Left lung (tissue), 10 donors: ENCODE data around the gene KCNG2. TPM values are rescaled to one million over a fixed set of nuclear protein-coding genes. Genes with fewer than 3 reads are reported as not detected.

Experiments used
- ATAC-seq: fragments of 200-7000 bp; cut with Tn5 transposase; one replicate; pipeline ENCODE4 v1.9.1; 2020; ENCODE audit warnings: moderate library complexity
- DNase-seq, 4 donors: peaks; one replicate each; pipeline ENCODE4 v3.0.0-alpha.2; 2013 to 2020
- H3K27ac ChIP-seq, 2 donors: fragments of 200-600 bp; sonication (generic) in 1 of 2; one replicate each; pipeline versions ENCODE4 v1.5.0 to v1.8.0; 2020 to 2021
- H3K27me3 ChIP-seq, 2 donors: fragments of 200-600 bp; sonication (generic) in 1 of 2; one replicate each; pipeline versions ENCODE4 v1.5.0 to v1.8.0; 2020 to 2021
- H3K36me3 ChIP-seq, 2 donors: fragments of 200-600 bp; sonication (generic) in 1 of 2; one replicate each; pipeline versions ENCODE4 v1.5.0 to v1.8.0; 2020 to 2021
- H3K4me1 ChIP-seq, 2 donors: fragments of 200-600 bp; one replicate each; pipeline ENCODE4 v1.8.0; 2021
- H3K4me3 ChIP-seq, 2 donors: fragments of 200-600 bp; sonication (generic) in 1 of 2; one replicate each; pipeline versions ENCODE4 v1.5.0 to v1.8.0; 2020 to 2021; ENCODE audit warnings: mild to moderate bottlenecking in 1 of 2
- H3K9me3 ChIP-seq, 2 donors: fragments of 200-600 bp; sonication (generic) in 1 of 2; one replicate each; pipeline versions ENCODE4 v1.5.0 to v1.8.0; 2020 to 2021
- intact Hi-C, 2 donors: fragments of 100-400 bp; cut with DNase I; formaldehyde crosslinking; loops; one replicate each; pipeline versions ENCODE4 v1.11.2 to v1.14.2; 2022
- polyA plus RNA-seq, 6 donors: library from polyadenylated mRNA; unstranded; fragments of 120-200 nt; gene quantifications; one replicate each; pipeline ENCODE4 v1.2.1, GENCODE V29; 2013; ENCODE audit not compliant: insufficient read length in 6 of 6
- total RNA-seq, 2 donors: library from RNA; stranded (reverse); fragmentation: NEBNext Ultra II Directional; extraction: Animal tissue kit (Norgen Biotek cat#: 25700); gene quantifications; one replicate each; pipeline ENCODE4 v1.2.1, GENCODE V29; 2021
- TF ChIP-seq, protein P1 (sequence below), 2 donors: fragments of 200-600 bp; sonication (generic) in 1 of 2; IDR thresholded peaks; one replicate each; pipeline versions ENCODE4 v1.5.0 to v1.8.0; 2021; ENCODE audit warnings: antibody characterized with exemption in 2 of 2
- donor health status: DM: no; HTN: yes; CAD: no.
- donor health status: DM: no; HTN: no; CAD: no.

The KCNG2 gene
- total and polyA plus RNA-seq, 8 donors, result 0.17 to 1.1 (median 0.31) TPM

DNA sequence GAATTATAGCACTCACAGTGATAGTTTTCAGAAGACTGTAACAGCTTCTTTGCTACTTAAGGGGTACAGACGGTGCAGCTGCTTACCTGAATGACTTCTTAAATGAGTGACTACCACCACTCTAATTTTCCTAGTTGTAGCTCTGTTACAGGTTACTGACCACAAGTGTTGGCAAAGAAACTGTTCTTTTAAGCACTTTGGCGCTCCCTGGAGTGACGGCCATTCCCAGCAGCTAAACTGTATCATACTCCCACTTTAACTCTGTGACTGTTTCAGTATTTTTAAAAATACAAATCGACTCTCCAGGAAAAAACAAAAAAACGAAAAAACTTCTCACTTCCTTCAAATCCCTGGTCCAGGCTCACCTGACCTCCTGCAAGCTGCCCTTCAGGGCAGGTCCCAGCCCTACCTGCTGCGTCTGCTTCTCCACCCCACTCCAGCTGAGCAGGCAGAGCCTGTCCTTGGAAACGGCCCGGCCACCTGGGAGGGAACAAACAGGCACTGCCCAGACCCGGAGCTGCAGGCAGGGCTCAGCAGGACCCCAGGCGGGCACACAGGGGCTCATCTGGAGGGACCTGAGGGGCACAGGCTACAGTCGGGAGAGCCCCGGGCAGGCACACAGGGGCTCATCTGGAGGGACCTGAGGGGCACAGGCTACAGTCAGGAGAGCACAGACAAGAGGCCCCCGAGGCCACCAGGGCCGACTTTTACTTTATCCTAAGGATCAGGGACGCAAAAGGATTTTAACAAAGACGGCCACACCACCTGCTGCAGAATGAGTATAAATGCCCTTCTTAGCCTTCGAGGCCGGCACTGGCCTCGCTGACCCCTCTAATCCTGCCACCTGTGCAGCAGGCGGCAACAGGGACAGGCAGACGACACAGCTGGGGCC is 129.2 kb downstream of the KCNG2 start:
- Histone ChIP-seq H3K27me3 (no peaks in the 10 kb centered on the region), H3K9me3 (peaks cover 0 to 39% of the 10 kb centered on the region in 2 donors), H3K27ac (no peak overlapping the region), H3K4me3 (no peak overlapping the region), H3K4me1 (no peaks in the 10 kb centered on the region), H3K36me3 (peaks cover 0 to 83% of the 10 kb centered on the region in 2 donors)
- DNase-seq, result peak in 1 of 4 donors; percentile 44
- intact Hi-C loops, result no loop called here
- peak; percentile 73 for ATAC-seq
- TF ChIP-seq, protein P1, sequence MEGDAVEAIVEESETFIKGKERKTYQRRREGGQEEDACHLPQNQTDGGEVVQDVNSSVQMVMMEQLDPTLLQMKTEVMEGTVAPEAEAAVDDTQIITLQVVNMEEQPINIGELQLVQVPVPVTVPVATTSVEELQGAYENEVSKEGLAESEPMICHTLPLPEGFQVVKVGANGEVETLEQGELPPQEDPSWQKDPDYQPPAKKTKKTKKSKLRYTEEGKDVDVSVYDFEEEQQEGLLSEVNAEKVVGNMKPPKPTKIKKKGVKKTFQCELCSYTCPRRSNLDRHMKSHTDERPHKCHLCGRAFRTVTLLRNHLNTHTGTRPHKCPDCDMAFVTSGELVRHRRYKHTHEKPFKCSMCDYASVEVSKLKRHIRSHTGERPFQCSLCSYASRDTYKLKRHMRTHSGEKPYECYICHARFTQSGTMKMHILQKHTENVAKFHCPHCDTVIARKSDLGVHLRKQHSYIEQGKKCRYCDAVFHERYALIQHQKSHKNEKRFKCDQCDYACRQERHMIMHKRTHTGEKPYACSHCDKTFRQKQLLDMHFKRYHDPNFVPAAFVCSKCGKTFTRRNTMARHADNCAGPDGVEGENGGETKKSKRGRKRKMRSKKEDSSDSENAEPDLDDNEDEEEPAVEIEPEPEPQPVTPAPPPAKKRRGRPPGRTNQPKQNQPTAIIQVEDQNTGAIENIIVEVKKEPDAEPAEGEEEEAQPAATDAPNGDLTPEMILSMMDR (IDR thresholded peaks at IDR 0.05), result no peak

DNA sequence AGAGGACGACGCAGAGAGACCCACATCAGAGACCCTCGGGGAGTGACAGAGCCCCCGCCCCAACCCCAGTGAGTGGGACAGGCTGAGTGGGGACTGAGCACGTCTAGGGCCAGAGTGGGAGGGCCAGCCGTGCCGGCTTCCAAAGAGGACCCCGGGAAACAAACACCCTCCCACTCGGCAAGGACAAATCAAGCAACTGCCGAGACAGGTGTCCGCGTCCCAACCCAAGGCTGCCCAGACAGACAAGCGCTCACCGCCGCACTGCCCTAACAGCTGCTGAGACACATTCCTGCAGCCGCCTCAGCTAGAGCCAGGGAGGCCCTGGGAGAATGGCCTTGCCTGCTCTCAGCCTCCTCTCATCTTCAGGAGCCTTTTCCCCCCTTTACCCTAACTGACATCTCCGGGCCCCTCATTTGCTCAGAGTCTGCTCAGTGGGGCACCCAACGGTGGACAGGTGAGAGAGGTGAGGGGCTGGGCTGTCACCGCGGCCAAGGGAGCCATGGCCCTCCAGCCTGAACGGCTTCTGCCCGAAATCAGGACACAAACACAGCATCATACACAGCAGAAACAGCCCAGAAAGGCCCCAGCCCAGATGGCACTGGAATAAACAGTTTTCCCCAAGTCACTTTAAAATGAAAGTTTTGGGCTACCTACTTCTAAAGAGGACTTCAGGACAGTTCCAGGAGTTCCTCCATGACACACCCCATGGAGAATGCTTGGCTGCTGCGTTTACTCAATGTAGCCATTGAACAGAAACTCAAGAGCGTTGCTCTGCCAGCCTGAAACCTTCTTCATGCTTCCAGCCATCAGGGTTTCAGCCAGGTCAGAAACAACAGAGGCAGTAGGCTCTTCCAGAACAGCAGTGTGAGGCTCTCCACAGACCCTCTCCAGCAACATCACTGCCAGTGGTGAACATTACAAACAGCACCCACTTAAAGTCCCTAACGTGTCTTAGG is 130.1 kb downstream of the KCNG2 start:
- Histone ChIP-seq H3K36me3 (peaks cover 0 to 81% of the 10 kb centered on the region in 2 donors), H3K27me3 (no peaks in the 10 kb centered on the region), H3K27ac (no peak overlapping the region), H3K4me1 (no peaks in the 10 kb centered on the region), H3K4me3 (no peak overlapping the region), H3K9me3 (peaks cover 0 to 48% of the 10 kb centered on the region in 2 donors)
- peak in 1 of 4 donors; percentile 20 for DNase-seq
- TF ChIP-seq, protein P1 (IDR thresholded peaks at IDR 0.05), result no peak
- intact Hi-C loops, result no loop called here
- no peak for ATAC-seq

DNA sequence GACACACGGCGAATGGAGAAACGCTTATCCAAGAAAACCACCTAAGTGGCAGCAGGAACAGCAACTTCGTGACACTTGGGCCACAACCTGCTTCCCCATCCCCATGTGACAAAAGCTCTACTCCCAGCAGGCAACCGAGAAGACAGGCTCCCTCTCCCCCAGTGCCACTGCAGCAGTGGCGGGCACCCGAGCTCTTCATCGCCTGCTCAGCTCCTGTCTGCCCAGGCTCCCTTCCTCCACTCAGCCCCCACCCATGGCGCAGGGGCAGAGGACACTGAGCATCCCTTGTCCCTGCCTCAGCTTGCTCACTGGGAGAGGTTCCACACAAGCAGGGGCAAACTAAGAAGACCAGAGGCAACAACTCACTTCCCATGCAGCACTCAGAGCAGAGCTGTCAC is 130.8 kb downstream of the KCNG2 start:
- DNase-seq (peak in 1 of 4 donors; percentile 16), ATAC-seq (no peak)
- H3K9me3 ChIP-seq, result peaks cover 0 to 55% of the 10 kb centered on the region in 2 donors
- intact Hi-C loops, result no loop called here
- no peak overlapping the region for H3K27ac ChIP-seq
- H3K4me1 ChIP-seq, result no peaks in the 10 kb centered on the region
- no peaks in the 10 kb centered on the region for H3K27me3 ChIP-seq
- TF ChIP-seq, protein P1 (IDR thresholded peaks at IDR 0.05), result no peak
- no peak overlapping the region for H3K4me3 ChIP-seq
- H3K36me3 ChIP-seq, result peaks cover 0 to 83% of the 10 kb centered on the region in 2 donors

DNA sequence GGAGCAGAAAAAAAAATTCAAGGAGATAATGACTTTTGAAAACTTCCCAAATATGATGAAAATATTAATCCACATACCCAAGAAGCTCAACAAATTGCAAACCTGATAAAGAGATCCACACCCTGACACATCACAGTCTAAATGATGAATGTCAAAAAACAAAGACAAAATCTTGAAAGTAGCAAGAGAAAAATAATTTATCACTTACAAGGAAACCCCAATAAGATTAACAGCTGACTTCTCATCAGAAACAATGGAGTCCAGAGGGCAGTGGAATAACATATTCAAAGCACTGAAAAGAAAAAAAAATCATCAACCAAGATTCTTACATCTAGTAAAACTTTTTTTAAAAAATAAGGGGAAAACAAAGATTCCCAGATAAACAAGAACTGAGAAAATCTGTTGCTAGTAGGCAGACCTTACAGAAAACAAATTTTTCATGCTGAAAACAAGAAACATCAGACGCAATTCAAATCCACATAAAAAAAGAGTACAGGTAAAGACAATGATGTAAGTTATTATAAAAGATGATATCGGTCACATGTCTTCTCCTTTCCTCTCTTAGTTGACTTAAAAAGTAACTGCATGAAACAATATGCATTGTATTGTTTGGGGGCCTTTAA is 132.4 kb downstream of the KCNG2 start:
- H3K27me3 ChIP-seq, result no peaks in the 10 kb centered on the region
- H3K36me3 ChIP-seq, result peaks cover 0 to 84% of the 10 kb centered on the region in 2 donors
- H3K4me3 ChIP-seq, result no peak overlapping the region
- no peak for DNase-seq
- TF ChIP-seq, protein P1 (IDR thresholded peaks at IDR 0.05), result no peak
- H3K9me3 ChIP-seq, result peaks cover 0 to 57% of the 10 kb centered on the region in 2 donors
- ATAC-seq, result no peak
- no peak overlapping the region for H3K27ac ChIP-seq
- intact Hi-C loops, result no loop called here
- H3K4me1 ChIP-seq, result peaks cover 0 to 5% of the 10 kb centered on the region in 2 donors
